ENCODE measurements around the gene DAAM1.

DAAM1 gene

GRCh38 chr14:59249029-59249428 is 60.6 kb downstream of the DAAM1 start:
- no peak overlapping the region for H3K4me3 ChIP-seq (ENCODE audit: low read depth, low read length)
- DNase-seq (ENCODE audit: low read depth) = no peak
- TF ChIP-seq CTCF (conservative IDR thresholded peaks at IDR 0.05; ENCODE audit: low read depth, low read length) = no peak

- no peak overlapping the region for H3K4me3 ChIP-seq (ENCODE audit: low read depth, low read length)
- TF ChIP-seq CTCF (conservative IDR thresholded peaks at IDR 0.05; ENCODE audit: low read depth, low read length) = no peak
- peak; percentile 82 for DNase-seq (ENCODE audit: low read depth)
Measured at GRCh38 chr14:59251811-59252771, 63.6 kb downstream of the DAAM1 start.

- H3K4me3 ChIP-seq (ENCODE audit: low read depth, low read length) = no peak overlapping the region
- DNase-seq (ENCODE audit: low read depth) = peak; percentile 68
- no peak for TF ChIP-seq CTCF (conservative IDR thresholded peaks at IDR 0.05; ENCODE audit: low read depth, low read length)
Measured at GRCh38 chr14:59252772-59253500, 64.5 kb downstream of the DAAM1 start.

- DNase-seq (ENCODE audit: low read depth) = no peak
- TF ChIP-seq CTCF (conservative IDR thresholded peaks at IDR 0.05; ENCODE audit: low read depth, low read length) = no peak
- no peak overlapping the region for H3K4me3 ChIP-seq (ENCODE audit: low read depth, low read length)
Measured at GRCh38 chr14:59253527-59253926, 65.1 kb downstream of the DAAM1 start.

GRCh38 chr14:59254146-59254910 is 65.9 kb downstream of the DAAM1 start:
- peak; percentile 99 for DNase-seq (ENCODE audit: low read depth)
- TF ChIP-seq CTCF (conservative IDR thresholded peaks at IDR 0.05; ENCODE audit: low read depth, low read length) = no peak
- H3K4me3 ChIP-seq (ENCODE audit: low read depth, low read length) = no peak overlapping the region

GRCh38 chr14:59254911-59255545 is 66.6 kb downstream of the DAAM1 start:
- TF ChIP-seq CTCF (conservative IDR thresholded peaks at IDR 0.05; ENCODE audit: low read depth, low read length) = no peak
- H3K4me3 ChIP-seq (ENCODE audit: low read depth, low read length) = no peak overlapping the region
- DNase-seq (ENCODE audit: low read depth) = peak; percentile 66

Measured in choroid plexus epithelial cell (primary cell).